OCI-LY7 (cell line): Measurements from ENCODE around the gene SLC1A7. TPM values are rescaled to one million over a fixed set of nuclear protein-coding genes. Genes with fewer than 3 reads are reported as not detected.

Experiments
- BruUV-seq: library from RNA; stranded (reverse); fragments of 400-500 nt; replicated peaks from 2 replicates; lab custom pipeline; 2021; lab: Mats Ljungman, UMichigan
- CTCF ChIA-PET: fragments of 300-600 bp; sonication (Branson Sonifier 250); formaldehyde crosslinking; loops from one replicate; lab custom pipeline; 2022; ENCODE audit warnings: antibody characterized with exemption; ENCODE audit not compliant: unreplicated experiment; lab: Charles Lee
- POLR2A ChIA-PET: fragments of 300-600 bp; sonication (Branson Sonifier 250); formaldehyde crosslinking; loops from one replicate; lab custom pipeline; 2022; ENCODE audit warnings: antibody characterized with exemption; lab: Charles Lee
- DNase-seq: peaks from one replicate; pipeline ENCODE4 v3.0.0-alpha.2; 2015; ENCODE audit warnings: low spot score
- H2AFZ ChIP-seq: fragments of 200-600 bp; sonication (generic), shearing (Covaris generic); 2 replicates; pipeline ENCODE4 v1.6.1; 2014; ENCODE audit warnings: mild to moderate bottlenecking, antibody characterized with exemption, low read length, moderate library complexity
- H3K27ac ChIP-seq: fragments of 200-600 bp; sonication (generic); 2 replicates; pipeline ENCODE4 v1.5.1; 2014; ENCODE audit warnings: mixed run types, low read depth, mild to moderate bottlenecking, moderate library complexity, low read length, inconsistent platforms; ENCODE audit not compliant: poor library complexity, severe bottlenecking
- H3K36me3 ChIP-seq: fragments of 200-600 bp; sonication (generic); 2 replicates; pipeline ENCODE4 v1.6.1; 2014; ENCODE audit warnings: mild to moderate bottlenecking, antibody characterized with exemption, low read length, moderate library complexity, mixed read lengths; ENCODE audit not compliant: insufficient read depth
- H3K4me1 ChIP-seq: fragments of 200-600 bp; sonication (generic); 2 replicates; pipeline ENCODE4 v1.5.1; 2014; ENCODE audit warnings: mild to moderate bottlenecking, low read length; ENCODE audit not compliant: insufficient read depth, poor library complexity, severe bottlenecking
- H3K4me2 ChIP-seq: fragments of 200-600 bp; sonication (generic); 2 replicates; pipeline ENCODE4 v1.6.1; 2014; ENCODE audit warnings: mild to moderate bottlenecking, low read length
- H3K4me3 ChIP-seq: fragments of 200-600 bp; sonication (generic); 2 replicates; pipeline ENCODE4 v1.5.1; 2014; ENCODE audit warnings: mild to moderate bottlenecking, low read depth, low read length; ENCODE audit not compliant: poor library complexity, severe bottlenecking
- H3K79me2 ChIP-seq: fragments of 200-600 bp; sonication (generic); 2 replicates; pipeline ENCODE4 v1.6.1; 2016; ENCODE audit warnings: low read depth, mild to moderate bottlenecking, low read length, moderate library complexity, mixed read lengths; ENCODE audit not compliant: insufficient read depth
- H3K9me2 ChIP-seq: fragments of 200-600 bp; sonication (generic); 2 replicates; pipeline ENCODE4 v1.6.1; 2016; ENCODE audit warnings: mild to moderate bottlenecking, low read length, mixed read lengths; ENCODE audit not compliant: insufficient read depth
- H3K9me3 ChIP-seq: fragments of 200-600 bp; sonication (generic); 2 replicates; pipeline ENCODE4 v1.6.1; 2014; ENCODE audit warnings: mild to moderate bottlenecking, mixed run types, low read length, mixed read lengths
- H4K20me1 ChIP-seq: fragments of 200-600 bp; sonication (generic); 2 replicates; pipeline ENCODE4 v1.6.1; 2014; ENCODE audit warnings: mild to moderate bottlenecking, antibody characterized with exemption, low read length, moderate library complexity, mixed read lengths; ENCODE audit not compliant: insufficient read depth
- CTCF ChIP-seq: fragments of 200-600 bp; sonication (generic); conservative IDR thresholded peaks from 2 replicates; pipeline ENCODE4 v1.5.1; 2014; ENCODE audit warnings: mild to moderate bottlenecking, antibody characterized with exemption, low read length, moderate library complexity, mixed read lengths
- EZH2phosphoT487 ChIP-seq: fragments of 200-600 bp; sonication (generic); IDR thresholded peaks from 2 replicates; pipeline ENCODE4 v1.6.1; 2018; ENCODE audit warnings: low read depth, borderline replicate concordance, mild to moderate bottlenecking, mixed run types, antibody characterized with exemption, low read length, moderate library complexity, mixed read lengths
- intact Hi-C: fragments of 100-400 bp; cut with micrococcal nuclease; formaldehyde crosslinking; loops from one replicate; pipeline ENCODE4 v1.10.0; 2022; ENCODE audit not compliant: unreplicated experiment
- total RNA-seq, 2 experiments: library from RNA; depleted of rRNA in 1 of 2; stranded (reverse); fragments of >200 nt in 1 of 2; shearing (Covaris generic) in 1 of 2; gene quantifications; 2 replicates each; pipeline ENCODE4 v1.2.3, GENCODE V29; 2014 to 2022

The SLC1A7 gene
- total RNA-seq, 2 experiments from 2014 or later, result not detected

- intact Hi-C loops, result no loop called here
- POLR2A ChIA-PET, result interaction anchor here (0.5 kb wide), 1 partner anchor 52 kb away, joined by 3 read pairs; no protein-coding TSS in a partner anchor
- no peak for TF ChIP-seq CTCF
- no peak for TF ChIP-seq EZH2phosphoT487
Observed at GRCh38 chr1:53093778-53094532, 48.5 kb downstream of the SLC1A7 start.

GRCh38 chr1:53093451-53093754 is 49.0 kb downstream of the SLC1A7 start:
- no peak for DNase-seq
- Histone ChIP-seq H3K9me2 (no peaks in the 10 kb centered on the region), H3K79me2 (no peaks in the 10 kb centered on the region), H3K9me3 (peaks cover 16% of the 10 kb centered on the region), H4K20me1 (no peaks in the 10 kb centered on the region), H3K4me2 (no peak overlapping the region), H3K4me3 (no peak overlapping the region), H2AFZ (no peak overlapping the region), H3K27ac (no peak overlapping the region), H3K4me1 (no peaks in the 10 kb centered on the region), H3K36me3 (no peaks in the 10 kb centered on the region)
- no TSS peak for BruUV-seq
- TF ChIP-seq EZH2phosphoT487 (no peak), CTCF (no peak)
- ChIA-PET POLR2A (no interaction called here), CTCF (no interaction called here)
- intact Hi-C loops, result no loop called here

More at GRCh38 chr1:53093778-53094532, 48.5 kb downstream of the SLC1A7 start:
- no TSS peak for BruUV-seq
- Histone ChIP-seq H3K36me3 (no peaks in the 10 kb centered on the region), H3K79me2 (no peaks in the 10 kb centered on the region), H3K9me2 (no peaks in the 10 kb centered on the region), H3K9me3 (peaks cover 21% of the 10 kb centered on the region), H3K4me1 (no peaks in the 10 kb centered on the region), H3K27ac (no peak overlapping the region), H2AFZ (no peak overlapping the region), H4K20me1 (no peaks in the 10 kb centered on the region), H3K4me3 (no peak overlapping the region), H3K4me2 (no peak overlapping the region)
- CTCF ChIA-PET, result no interaction called here
- DNase-seq, result no peak
